Astrocyte of the cerebellum (primary cell): ENCODE results near the gene SORCS2.

ENCODE experiments used
- DNase-seq: peaks from one replicate; pipeline ENCODE4 v3.0.0-alpha.2; 2011; ENCODE audit warnings: low read depth
- H3K4me3 ChIP-seq: 2 replicates; pipeline ENCODE4 v1.5.1; 2011; ENCODE audit warnings: mild to moderate bottlenecking, low read depth, low read length, moderate library complexity
- in situ Hi-C: cut with HindIII; loops from 2 replicates; pipeline ENCODE4 v1.10.0; 2017; ENCODE audit warnings: low sequenced_read_pairs
- TF ChIP-seq, protein P1 (sequence below): IDR thresholded peaks from 2 replicates; pipeline ENCODE4 v1.5.1; 2012; ENCODE audit warnings: low read length, low read depth, moderate library complexity, mild to moderate bottlenecking; ENCODE audit errors: missing control alignments

Gene SORCS2

DNA sequence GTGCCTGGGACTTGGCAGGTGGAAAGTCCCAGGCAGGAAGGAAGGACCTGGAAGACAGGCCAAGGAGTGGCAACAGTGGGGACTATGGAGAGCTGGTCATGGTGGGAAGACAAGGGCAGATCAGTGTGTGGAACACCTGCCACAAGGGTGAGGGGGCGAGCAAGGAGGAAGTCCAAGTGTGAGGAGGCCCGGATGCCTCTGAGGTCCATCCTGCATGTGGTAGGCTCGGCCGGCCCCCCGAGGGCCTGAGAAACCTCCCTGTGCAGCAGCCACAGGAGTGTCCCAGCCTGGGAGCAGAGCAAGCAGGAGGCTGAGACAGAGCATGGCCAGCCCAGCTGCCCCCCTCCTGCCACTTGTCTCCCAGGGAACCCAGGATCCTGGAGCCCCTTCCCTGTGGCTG lies 282.9 kb downstream of the SORCS2 start:
- DNase-seq: no peak
- TF ChIP-seq, protein P1, sequence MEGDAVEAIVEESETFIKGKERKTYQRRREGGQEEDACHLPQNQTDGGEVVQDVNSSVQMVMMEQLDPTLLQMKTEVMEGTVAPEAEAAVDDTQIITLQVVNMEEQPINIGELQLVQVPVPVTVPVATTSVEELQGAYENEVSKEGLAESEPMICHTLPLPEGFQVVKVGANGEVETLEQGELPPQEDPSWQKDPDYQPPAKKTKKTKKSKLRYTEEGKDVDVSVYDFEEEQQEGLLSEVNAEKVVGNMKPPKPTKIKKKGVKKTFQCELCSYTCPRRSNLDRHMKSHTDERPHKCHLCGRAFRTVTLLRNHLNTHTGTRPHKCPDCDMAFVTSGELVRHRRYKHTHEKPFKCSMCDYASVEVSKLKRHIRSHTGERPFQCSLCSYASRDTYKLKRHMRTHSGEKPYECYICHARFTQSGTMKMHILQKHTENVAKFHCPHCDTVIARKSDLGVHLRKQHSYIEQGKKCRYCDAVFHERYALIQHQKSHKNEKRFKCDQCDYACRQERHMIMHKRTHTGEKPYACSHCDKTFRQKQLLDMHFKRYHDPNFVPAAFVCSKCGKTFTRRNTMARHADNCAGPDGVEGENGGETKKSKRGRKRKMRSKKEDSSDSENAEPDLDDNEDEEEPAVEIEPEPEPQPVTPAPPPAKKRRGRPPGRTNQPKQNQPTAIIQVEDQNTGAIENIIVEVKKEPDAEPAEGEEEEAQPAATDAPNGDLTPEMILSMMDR: no peak
- in situ Hi-C loops: no loop called here

DNA sequence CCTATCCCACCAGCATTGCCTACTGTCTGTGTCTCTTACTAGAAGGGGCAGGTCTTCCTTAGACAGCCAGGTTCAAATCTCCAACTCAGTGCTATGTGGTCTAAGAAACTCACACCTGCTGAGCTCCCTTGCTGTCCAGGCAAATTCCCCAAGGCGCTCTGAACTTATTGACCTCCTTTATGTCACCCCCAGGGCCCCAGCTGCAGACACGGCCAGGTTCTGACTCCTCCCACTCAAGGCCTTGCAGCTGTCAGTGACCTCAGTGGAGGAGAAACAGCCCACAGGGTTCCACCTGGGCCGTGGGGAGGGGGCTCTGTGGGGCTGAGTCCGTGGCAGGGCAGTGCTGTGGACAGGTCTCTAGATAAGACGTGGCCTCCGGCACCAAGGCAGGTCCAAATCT lies 284.5 kb downstream of the SORCS2 start:
- no peak for DNase-seq
- TF ChIP-seq, protein P1: no peak
- H3K4me3 ChIP-seq: no peak overlapping the region
- in situ Hi-C loops: no loop called here

More for the DNA sequence above, 282.9 kb downstream of the SORCS2 start:
- no peak overlapping the region for H3K4me3 ChIP-seq

DNA sequence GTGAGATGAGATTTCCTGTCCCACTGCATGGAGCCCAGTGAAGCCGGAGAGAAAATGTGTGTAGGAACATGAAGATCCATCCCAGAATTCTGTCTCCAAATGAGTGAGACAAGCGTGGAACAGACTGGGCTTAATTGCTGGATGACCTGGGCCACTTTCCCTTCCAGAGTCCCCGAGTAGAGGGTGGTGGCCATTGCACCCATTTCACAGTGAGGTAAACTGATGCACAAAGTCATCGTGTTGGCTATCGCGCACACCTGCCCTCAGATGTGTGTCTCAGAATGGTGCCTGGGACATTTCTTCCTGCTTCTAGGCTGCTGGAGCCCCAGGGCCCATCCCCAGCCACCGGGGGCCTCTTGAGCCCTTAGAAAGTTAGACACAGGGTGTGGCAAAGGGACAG lies 285.4 kb downstream of the SORCS2 start:
- in situ Hi-C loops: no loop called here
- TF ChIP-seq, protein P1: no peak
- no peak overlapping the region for H3K4me3 ChIP-seq
- no peak for DNase-seq

DNA sequence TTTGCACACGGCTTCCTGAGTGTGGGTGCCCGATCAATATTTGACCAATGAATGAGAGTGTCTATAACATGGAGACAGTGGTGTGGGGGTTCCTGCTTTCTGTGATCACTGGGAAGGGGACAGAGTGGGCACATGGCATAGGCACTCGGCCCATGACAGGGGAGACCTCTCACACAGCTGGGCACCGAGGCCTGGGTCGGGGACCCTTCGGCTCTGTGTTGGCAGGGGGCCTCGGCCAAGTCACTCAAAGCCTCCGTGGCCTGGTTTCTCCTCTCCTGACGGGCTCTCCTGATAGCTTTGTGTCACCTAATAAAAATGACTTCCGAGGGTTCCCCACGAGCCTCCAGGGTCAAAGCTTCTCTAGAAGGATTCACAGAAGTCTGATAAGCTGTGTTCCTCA lies 286.3 kb downstream of the SORCS2 start:
- H3K4me3 ChIP-seq: no peak overlapping the region
- in situ Hi-C loops: no loop called here
- DNase-seq: no peak
- TF ChIP-seq, protein P1: no peak

DNA sequence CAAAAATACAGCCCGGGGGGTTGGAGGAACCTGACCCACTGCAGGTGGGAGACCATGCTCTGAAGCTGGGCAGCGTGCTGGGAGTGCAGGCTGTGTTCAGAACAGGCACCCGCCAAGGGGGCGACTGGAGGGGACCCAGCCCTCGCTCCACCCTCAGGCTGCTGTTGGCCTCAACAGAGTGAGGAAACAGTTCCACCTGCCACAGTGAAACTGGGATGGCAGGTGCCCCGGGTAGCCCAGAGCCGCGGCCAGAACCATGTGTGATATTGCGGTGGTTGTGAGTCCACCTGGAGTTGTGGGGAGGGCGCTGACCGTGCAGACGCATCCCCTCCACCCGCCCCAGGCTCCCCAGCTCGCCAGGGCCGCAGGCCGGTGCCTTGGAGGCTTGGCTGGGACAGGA lies 288.1 kb downstream of the SORCS2 start:
- H3K4me3 ChIP-seq: no peak overlapping the region
- DNase-seq: no peak
- TF ChIP-seq, protein P1: no peak
- in situ Hi-C loops: no loop called here

DNA sequence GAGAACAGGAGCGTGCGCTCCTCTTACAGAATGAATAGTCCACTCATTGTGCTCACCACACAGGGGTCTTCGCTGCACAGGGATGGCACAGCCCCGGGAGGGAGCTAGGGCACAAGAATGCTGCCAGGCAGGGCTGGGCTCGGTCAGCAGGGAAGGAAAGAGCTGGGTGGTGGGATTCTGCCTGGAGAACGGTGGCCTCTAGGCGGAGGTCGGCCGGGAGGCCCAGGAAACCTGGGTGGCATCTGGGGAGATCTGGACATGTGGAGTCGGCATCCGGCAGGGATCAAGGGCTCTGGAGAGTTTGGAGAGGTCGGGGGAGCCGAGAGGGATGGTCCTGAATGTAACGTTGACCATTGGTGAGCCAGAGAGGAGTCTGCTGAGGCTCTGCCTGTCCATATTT lies 288.9 kb downstream of the SORCS2 start:
- H3K4me3 ChIP-seq: no peak overlapping the region
- TF ChIP-seq, protein P1: no peak
- in situ Hi-C loops: no loop called here
- no peak for DNase-seq

DNA sequence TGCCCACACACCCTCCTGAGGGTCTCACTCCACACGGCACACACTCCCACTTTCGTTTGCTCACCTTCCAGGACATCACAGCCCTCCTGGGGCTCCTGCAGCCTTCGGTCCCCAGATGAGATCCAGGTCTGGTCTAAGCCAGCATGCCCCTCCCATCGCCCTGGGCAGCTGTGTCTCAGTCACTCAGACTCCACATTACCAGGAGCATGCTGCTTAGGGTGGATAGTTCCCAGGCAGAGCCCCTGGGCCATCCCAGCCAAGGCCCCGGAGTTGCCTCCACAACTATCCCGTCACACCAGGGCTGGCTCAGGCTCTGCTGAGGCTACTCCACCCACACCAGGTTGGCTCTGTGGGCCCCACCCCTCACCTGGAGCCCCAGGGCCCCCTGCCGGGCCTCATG lies 292.8 kb downstream of the SORCS2 start:
- in situ Hi-C loops: no loop called here
- TF ChIP-seq, protein P1: no peak
- no peak for DNase-seq
- H3K4me3 ChIP-seq: no peak overlapping the region
